ENCODE data around the gene SHROOM3.

Gene SHROOM3

GRCh38 chr4:76476571-76476970 is 41.5 kb downstream of the SHROOM3 start:
- DNase-seq (ENCODE audit: low read depth) = no peak
- no peak for TF ChIP-seq MYC (IDR thresholded peaks at IDR 0.05; ENCODE audit: low read depth, low read length)
- TF ChIP-seq, protein P1, sequence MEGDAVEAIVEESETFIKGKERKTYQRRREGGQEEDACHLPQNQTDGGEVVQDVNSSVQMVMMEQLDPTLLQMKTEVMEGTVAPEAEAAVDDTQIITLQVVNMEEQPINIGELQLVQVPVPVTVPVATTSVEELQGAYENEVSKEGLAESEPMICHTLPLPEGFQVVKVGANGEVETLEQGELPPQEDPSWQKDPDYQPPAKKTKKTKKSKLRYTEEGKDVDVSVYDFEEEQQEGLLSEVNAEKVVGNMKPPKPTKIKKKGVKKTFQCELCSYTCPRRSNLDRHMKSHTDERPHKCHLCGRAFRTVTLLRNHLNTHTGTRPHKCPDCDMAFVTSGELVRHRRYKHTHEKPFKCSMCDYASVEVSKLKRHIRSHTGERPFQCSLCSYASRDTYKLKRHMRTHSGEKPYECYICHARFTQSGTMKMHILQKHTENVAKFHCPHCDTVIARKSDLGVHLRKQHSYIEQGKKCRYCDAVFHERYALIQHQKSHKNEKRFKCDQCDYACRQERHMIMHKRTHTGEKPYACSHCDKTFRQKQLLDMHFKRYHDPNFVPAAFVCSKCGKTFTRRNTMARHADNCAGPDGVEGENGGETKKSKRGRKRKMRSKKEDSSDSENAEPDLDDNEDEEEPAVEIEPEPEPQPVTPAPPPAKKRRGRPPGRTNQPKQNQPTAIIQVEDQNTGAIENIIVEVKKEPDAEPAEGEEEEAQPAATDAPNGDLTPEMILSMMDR (IDR thresholded peaks at IDR 0.05; ENCODE audit: low read depth, low read length) = no peak

DNA sequence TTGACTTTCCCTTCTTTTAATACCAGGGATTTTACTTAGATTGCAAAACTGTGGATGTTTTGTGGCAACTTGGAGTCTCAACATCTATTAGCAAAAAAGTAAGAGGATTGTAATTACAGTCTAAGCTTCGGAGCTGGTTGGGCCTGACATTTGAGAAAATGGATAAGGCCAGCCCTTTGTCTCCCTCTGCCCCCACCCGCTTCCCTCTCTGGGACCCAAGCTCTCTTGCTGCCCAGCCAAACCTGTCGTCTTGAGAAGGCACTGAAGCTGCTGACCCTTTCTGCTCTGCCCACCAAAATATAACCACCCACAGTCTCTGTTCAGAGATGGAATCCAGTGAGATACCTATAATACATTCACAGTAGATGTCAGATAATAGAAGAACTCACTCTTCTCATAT is 49.6 kb downstream of the SHROOM3 start:
- TF ChIP-seq, protein P2, sequence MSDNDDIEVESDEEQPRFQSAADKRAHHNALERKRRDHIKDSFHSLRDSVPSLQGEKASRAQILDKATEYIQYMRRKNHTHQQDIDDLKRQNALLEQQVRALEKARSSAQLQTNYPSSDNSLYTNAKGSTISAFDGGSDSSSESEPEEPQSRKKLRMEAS (IDR thresholded peaks at IDR 0.05; ENCODE audit: low read depth, low read length) = no peak
- TF ChIP-seq, protein P1 (IDR thresholded peaks at IDR 0.05; ENCODE audit: low read depth, low read length) = no peak
- TF ChIP-seq MYC (IDR thresholded peaks at IDR 0.05; ENCODE audit: low read depth, low read length) (no peak), POLR2A (IDR thresholded peaks at IDR 0.05; ENCODE audit: extremely low read depth, insufficient read length) (no peak)
- DNase-seq (ENCODE audit: low read depth) = no peak
- no peak overlapping the region for H3K4me3 ChIP-seq (ENCODE audit: low read depth, low read length)

More at GRCh38 chr4:76476571-76476970, 41.5 kb downstream of the SHROOM3 start:
- no peak overlapping the region for H3K4me3 ChIP-seq (ENCODE audit: low read depth, low read length)

DNA sequence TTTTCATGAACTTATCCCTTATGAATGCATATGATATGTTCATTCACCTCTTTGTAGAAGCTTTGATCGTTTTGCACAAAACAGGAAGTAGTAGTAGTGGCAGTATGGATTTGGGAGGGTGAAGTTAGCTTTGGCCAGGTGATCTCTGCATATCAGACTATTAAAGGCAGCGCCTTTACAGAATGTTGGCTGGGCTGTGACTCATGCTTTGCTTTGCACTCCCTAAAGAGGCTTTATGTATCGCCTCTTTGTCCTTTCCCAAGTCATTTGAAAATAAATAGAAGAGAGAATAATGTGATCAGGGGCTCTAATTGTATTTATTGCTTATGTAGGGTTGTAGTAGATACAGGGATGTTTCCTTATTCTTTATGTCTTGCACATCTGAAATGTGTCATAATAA is 50.4 kb downstream of the SHROOM3 start:
- TF ChIP-seq MYC (IDR thresholded peaks at IDR 0.05; ENCODE audit: low read depth, low read length) (no peak), POLR2A (IDR thresholded peaks at IDR 0.05; ENCODE audit: extremely low read depth, insufficient read length) (no peak)
- TF ChIP-seq, protein P2 (IDR thresholded peaks at IDR 0.05; ENCODE audit: low read depth, low read length) = no peak
- TF ChIP-seq, protein P1 (IDR thresholded peaks at IDR 0.05; ENCODE audit: low read depth, low read length) = no peak
- DNase-seq (ENCODE audit: low read depth) = no peak
- H3K4me3 ChIP-seq (ENCODE audit: low read depth, low read length) = no peak overlapping the region

GRCh38 chr4:76486588-76487276 is 51.7 kb downstream of the SHROOM3 start:
- TF ChIP-seq POLR2A (IDR thresholded peaks at IDR 0.05; ENCODE audit: extremely low read depth, insufficient read length) (no peak), MYC (IDR thresholded peaks at IDR 0.05; ENCODE audit: low read depth, low read length) (no peak)
- TF ChIP-seq, protein P1 (IDR thresholded peaks at IDR 0.05; ENCODE audit: low read depth, low read length) = no peak
- TF ChIP-seq, protein P2 (IDR thresholded peaks at IDR 0.05; ENCODE audit: low read depth, low read length) = no peak
- no peak for DNase-seq (ENCODE audit: low read depth)
- H3K4me3 ChIP-seq (ENCODE audit: low read depth, low read length) = no peak overlapping the region

DNA sequence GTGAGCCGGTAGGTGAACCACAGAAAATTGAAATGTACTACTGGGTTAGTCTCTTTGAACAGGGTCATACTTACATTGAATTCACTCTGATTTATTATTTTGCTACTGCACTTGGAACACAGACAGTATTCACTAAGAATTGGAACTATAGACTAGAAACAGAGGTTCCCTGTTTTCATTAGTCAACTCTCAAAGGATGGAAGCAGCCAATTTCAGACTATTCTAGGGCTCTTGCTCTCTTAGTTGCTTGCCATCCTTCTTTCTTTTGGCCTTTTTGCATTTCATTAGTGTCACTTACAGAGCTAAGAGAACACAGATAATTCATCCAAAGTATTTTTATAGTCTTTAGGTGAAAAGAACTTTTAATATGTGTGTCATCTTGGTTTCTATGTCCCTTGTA is 52.6 kb downstream of the SHROOM3 start:
- H3K4me3 ChIP-seq (ENCODE audit: low read depth, low read length) = no peak overlapping the region
- TF ChIP-seq POLR2A (IDR thresholded peaks at IDR 0.05; ENCODE audit: extremely low read depth, insufficient read length) (no peak), MYC (IDR thresholded peaks at IDR 0.05; ENCODE audit: low read depth, low read length) (no peak)
- TF ChIP-seq, protein P2 (IDR thresholded peaks at IDR 0.05; ENCODE audit: low read depth, low read length) = no peak
- TF ChIP-seq, protein P1 (IDR thresholded peaks at IDR 0.05; ENCODE audit: low read depth, low read length) = no peak
- no peak for DNase-seq (ENCODE audit: low read depth)

All from NB4 (cell line).